ENCODE data around the gene ZNF117. TPM values are rescaled to one million over a fixed set of nuclear protein-coding genes. Genes with fewer than 3 reads are reported as not detected.
"Not testable (repeated sequence)": the region's sequence is repeated elsewhere in the genome, so short reads cannot be mapped to it uniquely, and the experiment has no call there.

ZNF117 gene
- polyA plus RNA-seq, 1 experiment = 1.9 TPM

- no peak overlapping the region for H3K4me3 ChIP-seq (ENCODE audit: low read depth, low read length)
- no peaks in the 10 kb centered on the region for H3K27me3 ChIP-seq (ENCODE audit: control insufficient read depth, insufficient read depth, low read length)
- DNase-seq (ENCODE audit: low read depth) = no peak
- no peaks in the 10 kb centered on the region for H3K36me3 ChIP-seq (ENCODE audit: control insufficient read depth, insufficient read depth, low read length)
- ChIA-PET POLR2A (no interaction called here), CTCF (interaction anchor here (1.0 kb wide), 1 partner anchor 19 kb away, joined by 3 read pairs; no protein-coding TSS in a partner anchor)
- no peak for TF ChIP-seq CTCF (IDR thresholded peaks at IDR 0.05; ENCODE audit: insufficient read depth, low read depth, low read length)
These were observed 31.6 kb downstream of the ZNF117 start for GRCh38 chr7:64959072-64959747.

GRCh38 chr7:64951250-64951848, 39.5 kb downstream of the ZNF117 start:
- ChIA-PET CTCF (interaction anchor here (0.7 to 3.1 kb wide), 7 partner anchors 12 to 670 kb away, joined by 3 to 19 read pairs (median 4); partner anchors contain the start of gene ZNF273), POLR2A (no interaction called here)

GRCh38 chr7:64950673-64951072, 40.2 kb downstream of the ZNF117 start:
- H3K36me3 ChIP-seq (ENCODE audit: control insufficient read depth, insufficient read depth, low read length); POLR2A ChIA-PET; H3K4me3 ChIP-seq (ENCODE audit: low read depth, low read length); DNase-seq (ENCODE audit: low read depth): not testable (repeated sequence)
- H3K27me3 ChIP-seq (ENCODE audit: control insufficient read depth, insufficient read depth, low read length) = peaks cover 11% of the 10 kb centered on the region
- CTCF ChIA-PET = interaction anchor here (0.7 to 3.1 kb wide), 6 partner anchors 11 to 670 kb away, joined by 3 to 19 read pairs (median 5); no protein-coding TSS in a partner anchor

More at GRCh38 chr7:64951250-64951848, 39.5 kb downstream of the ZNF117 start:
- peaks cover 11% of the 10 kb centered on the region for H3K27me3 ChIP-seq (ENCODE audit: control insufficient read depth, insufficient read depth, low read length)
- peak; percentile 76 for TF ChIP-seq CTCF (IDR thresholded peaks at IDR 0.05; ENCODE audit: insufficient read depth, low read depth, low read length)
- no peaks in the 10 kb centered on the region for H3K36me3 ChIP-seq (ENCODE audit: control insufficient read depth, insufficient read depth, low read length)
- H3K4me3 ChIP-seq (ENCODE audit: low read depth, low read length) = no peak overlapping the region
- DNase-seq (ENCODE audit: low read depth) = no peak

- H3K27me3 ChIP-seq (ENCODE audit: control insufficient read depth, insufficient read depth, low read length) = peaks cover 11% of the 10 kb centered on the region
- H3K4me3 ChIP-seq (ENCODE audit: low read depth, low read length); POLR2A ChIA-PET; H3K36me3 ChIP-seq (ENCODE audit: control insufficient read depth, insufficient read depth, low read length); DNase-seq (ENCODE audit: low read depth): not testable (repeated sequence)
- CTCF ChIA-PET = interaction anchor here (1.1 kb wide), 1 partner anchor 13 kb away, joined by 4 read pairs; no protein-coding TSS in a partner anchor
These were observed 42.1 kb downstream of the ZNF117 start for GRCh38 chr7:64948774-64949173.

GRCh38 chr7:64947252-64948000, 43.4 kb downstream of the ZNF117 start:
- CTCF ChIA-PET = interaction anchor here (1.1 kb wide), 1 partner anchor 11 kb away, joined by 4 read pairs; no protein-coding TSS in a partner anchor
- H3K36me3 ChIP-seq (ENCODE audit: control insufficient read depth, insufficient read depth, low read length) = no peaks in the 10 kb centered on the region
- POLR2A ChIA-PET = no interaction called here
- DNase-seq (ENCODE audit: low read depth) = no peak
- no peak for TF ChIP-seq CTCF (IDR thresholded peaks at IDR 0.05; ENCODE audit: insufficient read depth, low read depth, low read length)
- H3K4me3 ChIP-seq (ENCODE audit: low read depth, low read length) = no peak overlapping the region
- peaks cover 11% of the 10 kb centered on the region for H3K27me3 ChIP-seq (ENCODE audit: control insufficient read depth, insufficient read depth, low read length)

GRCh38 chr7:64946772-64947171, 44.1 kb downstream of the ZNF117 start:
- ChIA-PET CTCF (no interaction called here), POLR2A (no interaction called here)
- TF ChIP-seq CTCF (IDR thresholded peaks at IDR 0.05; ENCODE audit: insufficient read depth, low read depth, low read length) = 0 out of 2 replicates have a peak, but pooled peaks have one; percentile 5
- Histone ChIP-seq H3K4me3 (ENCODE audit: low read depth, low read length) (no peak overlapping the region), H3K36me3 (ENCODE audit: control insufficient read depth, insufficient read depth, low read length) (no peaks in the 10 kb centered on the region), H3K27me3 (ENCODE audit: control insufficient read depth, insufficient read depth, low read length) (peaks cover 11% of the 10 kb centered on the region)
- no peak for DNase-seq (ENCODE audit: low read depth)
